Loucy (cell line): ENCODE results near the gene ZNF784.
"Not testable (repeated sequence)": the region's sequence is repeated elsewhere in the genome, so short reads cannot be mapped to it uniquely, and the experiment has no call there.

Source experiments
- CTCF ChIP-seq: fragments of 200-600 bp; sonication (generic); conservative IDR thresholded peaks from 2 replicates; pipeline ENCODE4 v1.5.1; 2014; ENCODE audit warnings: mild to moderate bottlenecking, antibody characterized with exemption, low read length
- EZH2phosphoT487 ChIP-seq: fragments of 200-600 bp; IDR thresholded peaks from 2 replicates; pipeline ENCODE4 v1.6.1; 2018; ENCODE audit warnings: antibody characterized with exemption, mild to moderate bottlenecking, moderate library complexity, borderline replicate concordance

DNA sequence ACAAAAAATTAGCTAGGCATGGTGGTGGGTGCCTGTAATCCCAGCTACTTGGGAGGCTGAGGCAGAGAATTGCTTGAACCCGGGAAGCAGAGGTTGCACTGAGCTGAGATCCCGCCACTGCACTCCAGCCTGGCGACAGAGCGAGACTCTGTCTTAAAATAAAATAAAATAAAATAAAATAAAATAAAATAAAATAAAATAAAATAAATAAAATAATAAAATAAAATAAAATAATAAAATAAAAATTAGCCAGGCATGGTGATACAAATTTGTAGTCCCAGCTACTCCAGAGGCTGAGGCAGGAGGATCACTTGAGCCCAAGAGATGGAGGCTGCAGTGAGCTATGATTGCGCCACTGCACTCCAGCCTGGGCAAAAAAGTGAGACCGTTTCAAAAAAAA lies 50.4 kb downstream of the ZNF784 start:
- not testable (repeated sequence) for TF ChIP-seq CTCF, EZH2phosphoT487
